NCI-H1092 (cell line): ENCODE data around the gene HECTD3.
"Not testable (repeated sequence)": the region's sequence is repeated elsewhere in the genome, so short reads cannot be mapped to it uniquely, and the experiment has no call there.

Experiments
- DNase-seq: peaks from one replicate; lab custom pipeline; 2025; lab: John Stamatoyannopoulos, UW

Gene HECTD3

GRCh38 chr1:44988531-44989156 lies 22.5 kb downstream of the HECTD3 start:
- DNase-seq, result no peak

- DNase-seq, result no peak
Measured at GRCh38 chr1:44985747-44986359, 25.3 kb downstream of the HECTD3 start.

- not testable (repeated sequence) for DNase-seq
Measured at GRCh38 chr1:44977372-44977771, 33.8 kb downstream of the HECTD3 start.

GRCh38 chr1:44976252-44976651 lies 34.9 kb downstream of the HECTD3 start:
- no peak for DNase-seq

GRCh38 chr1:44973645-44974044 lies 37.5 kb downstream of the HECTD3 start:
- no peak for DNase-seq

GRCh38 chr1:44970317-44970716 lies 40.8 kb downstream of the HECTD3 start:
- DNase-seq, result no peak

- no peak for DNase-seq
Measured at GRCh38 chr1:44964396-44964795, 46.7 kb downstream of the HECTD3 start.

- no peak for DNase-seq
Measured at GRCh38 chr1:44962729-44963128, 48.4 kb downstream of the HECTD3 start.

GRCh38 chr1:44962022-44962421 lies 49.1 kb downstream of the HECTD3 start:
- not testable (repeated sequence) for DNase-seq

GRCh38 chr1:44957566-44957965 lies 53.6 kb downstream of the HECTD3 start:
- DNase-seq, result not testable (repeated sequence)

GRCh38 chr1:44956077-44956476 lies 55.0 kb downstream of the HECTD3 start:
- not testable (repeated sequence) for DNase-seq
